NB4 (cell line): ENCODE results near the gene SORT1.

Source experiments
- DNase-seq: peaks from one replicate; pipeline ENCODE4 v3.0.0; 2010; ENCODE audit warnings: low read depth
- H3K4me3 ChIP-seq: one replicate; pipeline ENCODE4 v1.5.1; 2011; ENCODE audit warnings: mild to moderate bottlenecking, low read depth, low read length, moderate library complexity
- CTCF ChIP-seq: IDR thresholded peaks from one replicate; pipeline ENCODE4 v1.5.1; 2012; ENCODE audit warnings: low read depth, low read length
- MAX ChIP-seq: IDR thresholded peaks from 2 replicates; pipeline ENCODE4 v1.6.1; 2011; ENCODE audit warnings: low read depth, low read length
- MYC ChIP-seq: IDR thresholded peaks from 2 replicates; pipeline ENCODE4 v1.6.1; 2011; ENCODE audit warnings: low read depth, low read length
- POLR2A ChIP-seq: IDR thresholded peaks from 2 replicates; pipeline ENCODE4 v1.6.1; 2011; ENCODE audit warnings: mild to moderate bottlenecking; ENCODE audit not compliant: insufficient read length; ENCODE audit errors: extremely low read depth

Gene SORT1

GRCh38 chr1:109370712-109371340, 26.9 kb downstream of the SORT1 start:
- TF ChIP-seq CTCF, result no peak
- no peak for TF ChIP-seq POLR2A
- TF ChIP-seq MYC, result no peak
- no peak overlapping the region for H3K4me3 ChIP-seq
- DNase-seq, result peak; percentile 60

- DNase-seq, result peak; percentile 15
- H3K4me3 ChIP-seq, result no peak overlapping the region
These were observed 28.5 kb downstream of the SORT1 start for GRCh38 chr1:109369167-109369746.

DNA sequence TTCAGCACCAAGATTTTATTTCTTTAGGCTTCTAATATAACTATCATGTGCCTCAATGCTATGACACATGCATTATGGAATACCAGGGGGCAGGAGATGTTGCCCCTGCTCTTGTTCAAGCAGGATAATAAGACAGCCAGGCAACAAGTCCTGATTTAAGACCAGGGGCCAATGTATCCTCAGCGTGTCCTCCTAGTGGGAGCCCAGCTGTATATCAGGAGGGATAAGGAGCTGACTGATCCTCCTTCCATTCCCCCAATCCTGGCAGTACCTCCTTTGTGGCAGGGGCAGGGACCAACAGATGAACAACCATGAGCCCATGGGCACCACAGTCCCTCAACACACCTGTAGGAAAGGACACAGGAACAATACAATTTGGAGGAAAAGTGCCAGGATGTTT, 29.3 kb downstream of the SORT1 start:
- H3K4me3 ChIP-seq, result no peak overlapping the region
- TF ChIP-seq MYC, result no peak
- no peak for TF ChIP-seq CTCF
- TF ChIP-seq POLR2A, result no peak
- TF ChIP-seq MAX, result no peak
- DNase-seq, result no peak

More at GRCh38 chr1:109369167-109369746, 28.5 kb downstream of the SORT1 start:
- TF ChIP-seq MYC (no peak), CTCF (no peak), POLR2A (no peak), MAX (no peak)

- no peak for DNase-seq
- TF ChIP-seq POLR2A (no peak), MAX (no peak), MYC (no peak), CTCF (no peak)
- H3K4me3 ChIP-seq, result no peak overlapping the region
These were observed 30.1 kb downstream of the SORT1 start for GRCh38 chr1:109367626-109368025.

DNA sequence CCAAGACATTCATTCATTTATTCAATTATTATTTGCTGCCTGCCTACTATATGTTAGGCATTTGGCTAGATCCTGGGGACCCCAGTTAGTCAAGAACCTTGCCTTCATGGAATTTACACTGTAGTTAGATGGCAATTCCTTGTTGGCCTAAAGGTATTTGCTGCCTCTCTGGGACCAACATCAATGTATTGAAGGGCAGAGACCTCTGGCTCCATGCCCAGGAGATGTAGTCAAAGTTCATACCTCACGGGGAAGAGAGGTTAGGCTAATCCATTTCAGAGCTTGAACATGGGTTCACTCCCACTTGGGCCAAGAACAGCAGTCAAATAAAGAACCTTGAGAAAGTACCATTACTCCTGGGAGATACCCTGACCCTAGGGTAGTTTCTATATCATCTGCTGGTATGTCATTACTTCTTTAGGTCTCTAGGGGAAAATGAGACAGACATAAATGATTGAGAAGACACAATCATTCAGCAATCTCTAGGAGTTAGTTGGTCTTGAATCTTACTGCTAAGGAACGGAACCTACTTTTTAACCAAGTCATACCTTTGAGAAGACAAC, 32.0 kb downstream of the SORT1 start:
- DNase-seq, result no peak
- no peak overlapping the region for H3K4me3 ChIP-seq
- TF ChIP-seq MYC (no peak), POLR2A (no peak), MAX (no peak), CTCF (no peak)

DNA sequence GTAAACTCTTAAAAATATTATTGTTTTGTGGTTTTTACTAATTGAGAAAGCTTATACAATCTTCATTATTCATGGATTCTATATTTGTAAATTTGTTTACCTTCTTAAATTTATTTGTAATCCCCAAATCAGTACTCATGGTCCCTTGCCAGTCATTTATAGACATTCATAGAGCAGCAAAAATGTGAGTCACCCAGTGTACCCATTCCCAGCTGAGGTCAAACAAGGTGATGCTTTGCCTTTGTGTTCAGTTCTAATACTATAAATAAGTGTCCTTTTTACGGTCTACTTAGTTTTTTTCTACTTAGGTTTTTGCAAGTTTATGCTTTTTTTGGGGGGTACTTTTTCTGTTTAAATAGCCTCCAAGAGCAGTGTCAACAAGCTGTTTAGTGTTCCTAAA, 36.1 kb downstream of the SORT1 start:
- no peak for TF ChIP-seq MYC
- no peak for TF ChIP-seq CTCF
- TF ChIP-seq MAX, result no peak
- TF ChIP-seq POLR2A, result no peak
- H3K4me3 ChIP-seq, result no peak overlapping the region

More for the DNA sequence above, 36.1 kb downstream of the SORT1 start:
- no peak for DNase-seq
